GM18951 (cell line): ENCODE measurements around the gene AKR1C3.
"Not testable (repeated sequence)": the region's sequence is repeated elsewhere in the genome, so short reads cannot be mapped to it uniquely, and the experiment has no call there.

Source experiments
- POLR2A ChIP-seq: IDR thresholded peaks from 4 replicates; pipeline ENCODE4 v1.6.1; 2011; ENCODE audit warnings: mild to moderate bottlenecking; ENCODE audit not compliant: insufficient read length, insufficient read depth; ENCODE audit errors: extremely low read depth
- in situ Hi-C: fragments of 300-500 bp; cut with MboI; formaldehyde crosslinking; loops from one replicate; pipeline ENCODE4 v1.12.0; 2022; ENCODE audit warnings: low sequenced_read_pairs, mixed read lengths, inconsistent platforms; ENCODE audit not compliant: unreplicated experiment

AKR1C3 gene

GRCh38 chr10:5135581-5135980 lies 41.4 kb downstream of the AKR1C3 start:
- in situ Hi-C loops, result no loop called here
- TF ChIP-seq POLR2A, result no peak

DNA sequence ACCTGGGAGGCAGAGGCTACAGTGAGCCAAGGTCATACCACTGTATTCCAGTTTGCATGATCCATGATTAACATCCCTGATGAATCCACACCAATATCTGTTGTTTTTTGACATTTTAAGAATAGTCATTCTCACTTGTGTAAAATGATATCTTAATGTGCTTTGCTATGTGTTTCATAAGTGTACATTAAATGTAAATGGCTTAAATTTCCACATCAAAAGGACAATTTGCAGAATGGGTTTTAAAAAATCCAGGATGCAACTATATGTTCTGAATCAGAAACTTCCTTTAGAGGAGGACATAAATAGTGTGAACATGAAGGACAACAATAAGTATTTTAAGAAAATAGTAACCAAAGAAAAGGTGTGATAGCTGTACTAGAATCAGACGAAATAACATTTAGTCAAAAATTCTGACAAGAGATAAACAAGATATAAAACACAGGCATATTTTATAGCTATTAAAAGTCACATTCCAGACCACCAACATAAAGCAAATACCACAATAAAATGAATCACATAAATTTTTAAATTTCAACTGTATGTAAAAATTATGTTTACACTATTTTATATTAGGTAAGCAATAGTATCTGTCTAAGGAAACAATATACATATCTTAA lies 42.4 kb downstream of the AKR1C3 start:
- TF ChIP-seq POLR2A, result no peak
- in situ Hi-C loops, result no loop called here

DNA sequence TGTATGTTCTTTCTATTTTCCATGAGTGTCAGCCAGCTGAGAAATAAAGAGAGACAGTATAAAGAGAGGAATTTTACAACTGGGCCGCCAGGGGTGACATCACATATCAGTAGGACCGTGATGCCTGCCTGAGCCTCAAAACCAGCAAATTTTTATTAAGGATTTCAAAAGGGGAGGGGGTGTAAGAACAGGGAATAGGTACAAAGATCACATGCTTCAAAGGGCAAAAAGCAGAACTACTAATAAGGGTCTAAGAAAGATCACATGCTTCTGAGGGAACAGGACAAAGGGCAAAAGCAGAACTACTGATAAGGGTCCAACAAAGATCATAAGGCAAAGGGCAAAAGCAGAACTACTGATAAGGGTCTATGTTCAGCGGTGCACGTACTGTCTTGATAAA lies 43.5 kb downstream of the AKR1C3 start:
- in situ Hi-C loops, result not testable (repeated sequence)

GRCh38 chr10:5142199-5142598 lies 48.0 kb downstream of the AKR1C3 start:
- in situ Hi-C loops, result no loop called here

GRCh38 chr10:5143137-5143536 lies 48.9 kb downstream of the AKR1C3 start:
- in situ Hi-C loops, result no loop called here
- no peak for TF ChIP-seq POLR2A

More at GRCh38 chr10:5142199-5142598, 48.0 kb downstream of the AKR1C3 start:
- TF ChIP-seq POLR2A, result no peak

GRCh38 chr10:5146920-5147254 lies 52.7 kb downstream of the AKR1C3 start:
- no peak for TF ChIP-seq POLR2A
- in situ Hi-C loops, result no loop called here

GRCh38 chr10:5147255-5147980 lies 53.2 kb downstream of the AKR1C3 start:
- in situ Hi-C loops, result no loop called here
- TF ChIP-seq POLR2A, result no peak

- TF ChIP-seq POLR2A, result no peak
- in situ Hi-C loops, result no loop called here
These were observed 53.9 kb downstream of the AKR1C3 start for GRCh38 chr10:5147981-5148677.

GRCh38 chr10:5148678-5149032 lies 54.4 kb downstream of the AKR1C3 start:
- TF ChIP-seq POLR2A, result no peak

DNA sequence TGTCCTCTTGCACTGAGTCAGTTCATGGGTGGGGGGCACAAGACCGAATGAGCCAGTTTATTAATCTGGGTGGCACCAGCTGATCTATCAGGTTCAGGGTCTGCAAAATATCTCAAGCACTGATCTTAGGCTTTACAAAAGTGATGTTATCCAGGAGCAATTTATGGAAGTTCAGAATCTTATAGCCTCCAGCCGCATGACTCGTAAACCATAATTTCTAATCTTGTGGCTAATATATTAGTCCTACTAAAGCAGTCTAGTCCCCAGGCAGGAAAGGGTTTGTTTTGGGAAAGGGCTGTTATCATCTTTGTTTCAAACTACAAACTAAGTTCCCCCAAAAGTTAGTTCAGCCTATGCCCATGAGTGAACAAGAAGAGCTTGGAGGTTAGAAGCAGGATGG lies 56.9 kb downstream of the AKR1C3 start:
- no peak for TF ChIP-seq POLR2A
- in situ Hi-C loops, result no loop called here

More at GRCh38 chr10:5148678-5149032, 54.4 kb downstream of the AKR1C3 start:
- in situ Hi-C loops, result no loop called here

DNA sequence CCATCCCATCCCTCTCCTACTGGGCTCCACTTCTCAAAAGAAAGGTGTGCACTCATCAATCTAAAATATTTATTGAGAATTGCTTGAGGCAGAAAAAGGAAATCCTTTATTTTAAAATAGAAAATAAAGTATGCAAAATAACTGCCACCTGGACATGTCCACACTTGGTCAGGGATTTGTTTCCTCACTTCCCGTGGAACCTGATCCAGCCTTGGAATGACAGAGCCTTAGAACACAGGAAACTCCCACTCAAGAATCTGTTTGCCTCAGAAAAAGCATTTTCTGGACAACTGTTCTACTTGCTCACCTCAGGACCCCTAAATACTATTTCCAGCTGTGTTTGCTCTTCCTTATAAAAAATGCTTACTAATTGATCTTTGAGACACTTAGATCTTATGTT lies 61.7 kb downstream of the AKR1C3 start:
- in situ Hi-C loops, result no loop called here
- no peak for TF ChIP-seq POLR2A
